IPS DF 4.7 (cell line): ENCODE results near the gene CYBRD1.
"Not testable (repeated sequence)": the region's sequence is repeated elsewhere in the genome, so short reads cannot be mapped to it uniquely, and the experiment has no call there.

Experiments used
- DNase-seq: peaks from one replicate; pipeline ENCODE4 v3.0.0-alpha.2; 2013; ENCODE audit warnings: low spot score; ENCODE audit errors: extremely low read depth

CYBRD1 gene

DNA sequence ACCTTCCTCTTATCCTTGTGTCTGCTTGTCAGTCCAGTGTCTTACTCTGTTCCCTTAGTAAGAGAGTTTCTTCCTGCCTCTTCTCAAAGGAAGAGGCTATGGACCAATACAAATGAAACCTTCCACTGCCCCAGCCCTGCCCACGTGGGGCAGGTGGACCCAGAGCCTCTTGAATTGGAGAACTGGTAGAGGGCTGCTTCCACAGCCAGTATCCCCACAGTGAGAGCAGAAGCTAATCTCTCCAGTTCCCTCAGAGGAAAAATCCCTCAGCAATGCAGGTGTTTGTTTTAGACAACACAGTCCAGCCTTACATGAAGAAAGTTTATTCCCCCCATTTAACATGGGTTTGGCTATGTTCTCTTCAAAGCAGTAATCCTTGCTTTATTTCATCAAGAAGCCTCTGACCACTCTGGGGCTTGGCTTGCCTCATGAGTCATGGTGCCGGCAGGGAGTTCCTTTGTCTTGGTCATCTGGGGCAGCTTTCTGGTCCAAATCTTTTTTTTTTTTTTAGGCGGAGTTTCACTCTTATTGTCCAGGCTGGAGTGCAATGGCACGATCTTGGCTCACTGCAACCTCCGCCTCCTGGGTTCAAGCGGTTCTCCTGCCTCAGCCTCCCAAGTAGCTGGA is 6.5 kb upstream of the CYBRD1 start:
- DNase-seq: no peak

- no peak for DNase-seq
These were observed 5.5 kb upstream of the CYBRD1 start for GRCh38 chr2:171516793-171517192.

- DNase-seq: no peak
These were observed 1.8 kb upstream of the CYBRD1 start for GRCh38 chr2:171520471-171520870.

GRCh38 chr2:171521361-171522051 is 768 bp upstream of the CYBRD1 start:
- DNase-seq: no peak

GRCh38 chr2:171522788-171523087 is 464 bp downstream of the CYBRD1 start:
- DNase-seq: no peak

DNA sequence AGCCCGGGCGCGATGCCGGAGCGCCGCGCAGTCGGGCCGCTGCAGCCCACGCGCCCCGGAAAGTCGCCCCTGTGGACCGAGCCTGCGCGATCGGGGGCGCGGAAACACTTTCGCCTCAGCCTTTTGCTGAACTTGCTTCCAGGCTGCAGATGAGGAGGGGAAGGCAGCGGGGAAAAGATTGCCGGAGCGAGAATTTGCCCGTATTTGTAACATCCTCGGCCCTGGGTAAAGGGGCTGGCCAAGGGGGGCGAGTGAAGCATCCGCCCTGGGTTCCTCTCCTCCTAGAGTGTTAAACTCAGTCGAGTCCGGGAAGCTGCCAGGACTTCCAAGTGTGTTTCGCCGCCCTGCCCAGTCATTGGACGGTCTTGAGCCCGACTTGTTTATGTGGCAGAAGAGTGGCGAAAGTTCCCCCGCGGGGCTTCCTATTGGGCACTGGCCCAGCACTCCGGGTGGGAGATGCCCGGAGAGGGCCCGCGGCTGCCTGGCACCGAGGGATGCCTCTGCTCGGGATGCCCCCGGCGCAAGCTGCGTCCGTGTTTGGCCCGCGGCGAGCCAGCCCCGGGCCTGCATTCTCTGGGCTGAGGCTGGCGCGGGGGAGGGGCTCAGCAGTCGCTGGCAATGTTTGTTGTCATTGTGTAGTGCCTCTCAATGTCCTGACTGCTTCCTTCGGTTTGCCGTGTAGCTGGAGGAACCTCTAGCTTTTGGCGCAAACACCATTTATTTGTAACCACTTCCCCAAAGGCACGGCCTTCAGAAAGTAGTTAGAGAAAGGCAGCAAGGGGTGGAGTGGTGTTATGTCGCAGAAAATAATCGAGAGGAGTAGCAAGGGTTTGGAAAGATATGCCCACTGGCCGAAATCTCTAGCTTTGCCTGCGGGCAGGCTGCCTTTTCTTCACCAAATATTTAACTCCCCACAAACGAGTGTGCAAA is 1.1 kb downstream of the CYBRD1 start:
- DNase-seq: no peak

GRCh38 chr2:171524018-171524401 is 1.7 kb downstream of the CYBRD1 start:
- DNase-seq: no peak

GRCh38 chr2:171529914-171530313 is 7.6 kb downstream of the CYBRD1 start:
- DNase-seq: no peak

DNA sequence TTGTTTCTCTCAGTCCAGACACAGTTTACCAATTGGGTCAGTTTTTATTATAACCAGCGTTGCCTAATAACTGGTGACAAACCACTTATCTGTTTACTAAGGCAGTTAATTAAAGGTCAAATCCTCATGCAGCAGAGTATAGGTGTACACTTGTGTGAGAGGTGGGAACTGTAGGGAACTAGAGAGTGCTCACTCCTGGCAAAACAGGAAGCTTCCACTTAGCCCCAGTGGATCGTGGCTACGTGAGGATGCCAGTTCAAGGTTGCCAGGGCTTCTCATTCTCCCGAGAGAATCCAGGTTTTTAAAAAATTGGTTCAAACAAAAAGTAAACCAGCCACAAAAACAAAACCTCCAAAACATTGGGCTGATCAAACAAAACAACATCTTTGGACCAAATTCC is 8.1 kb downstream of the CYBRD1 start:
- DNase-seq: no peak

DNA sequence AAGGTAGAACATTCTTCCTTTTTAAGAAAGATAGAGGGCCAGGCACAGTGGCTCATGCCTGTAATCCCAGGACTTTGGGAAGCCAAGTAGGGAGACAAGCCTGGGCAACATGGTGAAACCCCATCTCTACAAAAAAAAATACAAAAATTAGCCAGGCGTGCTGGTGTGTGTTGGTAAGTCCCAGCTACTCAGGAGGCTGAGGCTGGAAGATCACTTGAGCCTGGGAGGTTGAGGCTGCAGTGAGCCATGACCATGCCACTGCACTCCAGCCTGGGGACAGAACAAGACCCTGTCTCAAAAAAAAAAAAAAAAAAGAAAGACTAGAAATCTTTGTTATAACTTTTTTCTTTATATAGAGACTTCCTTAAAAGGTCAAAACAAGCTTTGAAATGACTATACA is 8.6 kb downstream of the CYBRD1 start:
- not testable (repeated sequence) for DNase-seq

- no peak for DNase-seq
These were observed 9.0 kb downstream of the CYBRD1 start for GRCh38 chr2:171531291-171531690.

DNA sequence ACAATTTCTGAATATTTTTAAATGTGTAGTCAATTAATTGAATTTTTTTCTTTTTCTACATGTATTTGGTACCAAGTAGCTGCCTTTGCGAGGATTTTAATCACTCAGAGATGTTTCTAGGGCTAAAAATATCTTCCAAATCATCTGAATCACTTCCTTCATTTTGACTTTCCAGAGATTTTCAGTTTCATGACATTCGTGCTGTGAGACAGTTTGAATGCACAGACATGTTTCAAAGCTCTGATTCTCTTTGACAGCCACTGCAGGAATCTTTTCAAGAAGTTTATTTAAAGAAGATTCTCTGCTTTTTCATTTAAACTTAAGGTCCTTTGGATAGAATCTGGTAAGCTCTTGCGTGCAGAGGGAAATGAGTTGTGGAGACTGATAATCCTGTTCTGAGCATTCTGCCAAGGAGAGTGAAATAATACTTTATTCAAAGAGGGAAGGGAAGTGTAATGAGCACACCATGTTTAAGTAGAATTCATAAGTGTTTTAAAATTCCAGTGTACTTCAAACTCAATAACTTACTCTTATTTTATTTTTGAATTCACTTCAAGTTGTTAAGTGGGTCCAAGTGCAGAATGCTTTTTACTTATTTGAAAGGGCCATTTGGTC is 9.7 kb downstream of the CYBRD1 start:
- no peak for DNase-seq

DNA sequence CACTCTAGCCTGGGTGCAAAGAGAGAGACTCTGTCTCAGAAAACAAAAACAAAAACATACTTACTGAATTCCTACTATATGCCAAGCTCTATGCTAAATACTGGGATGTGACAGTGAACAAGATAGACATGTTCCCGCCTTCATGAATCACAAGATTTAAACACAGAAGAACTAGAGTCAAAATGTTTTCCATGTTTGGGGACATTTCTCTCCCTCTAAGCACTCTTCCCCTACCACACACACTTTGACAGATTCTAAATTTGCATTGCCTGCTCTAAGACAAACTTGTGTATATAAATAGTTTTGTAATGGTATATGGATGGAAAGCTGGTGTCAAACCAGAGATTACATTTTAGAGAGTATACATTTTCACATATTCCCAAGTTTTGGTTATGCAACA is 11.1 kb downstream of the CYBRD1 start:
- DNase-seq: no peak

DNA sequence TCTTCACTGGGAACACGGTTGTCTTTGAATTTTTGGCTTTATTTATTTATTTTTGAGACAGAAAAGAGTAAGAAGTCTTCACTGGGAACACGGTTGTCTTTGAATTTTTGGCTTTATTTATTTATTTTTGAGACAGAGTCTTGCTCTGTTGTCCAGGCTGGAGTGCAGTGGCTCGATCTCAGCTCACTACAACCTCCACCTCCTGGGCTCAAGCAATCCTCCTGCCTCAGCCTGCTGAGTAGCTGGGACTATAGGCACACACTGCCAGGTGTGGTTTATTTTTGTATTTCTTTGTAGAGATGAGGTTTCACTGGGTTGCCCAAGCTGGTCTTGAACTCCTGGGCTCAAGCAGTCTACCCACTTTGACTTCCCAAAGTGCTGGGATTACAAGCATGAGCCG is 13.3 kb downstream of the CYBRD1 start:
- DNase-seq: not testable (repeated sequence)

GRCh38 chr2:171540437-171540836 is 18.2 kb downstream of the CYBRD1 start:
- DNase-seq: no peak

GRCh38 chr2:171541202-171541887 is 19.1 kb downstream of the CYBRD1 start:
- no peak for DNase-seq

- DNase-seq: no peak
These were observed 22.8 kb downstream of the CYBRD1 start for GRCh38 chr2:171545086-171545485.

DNA sequence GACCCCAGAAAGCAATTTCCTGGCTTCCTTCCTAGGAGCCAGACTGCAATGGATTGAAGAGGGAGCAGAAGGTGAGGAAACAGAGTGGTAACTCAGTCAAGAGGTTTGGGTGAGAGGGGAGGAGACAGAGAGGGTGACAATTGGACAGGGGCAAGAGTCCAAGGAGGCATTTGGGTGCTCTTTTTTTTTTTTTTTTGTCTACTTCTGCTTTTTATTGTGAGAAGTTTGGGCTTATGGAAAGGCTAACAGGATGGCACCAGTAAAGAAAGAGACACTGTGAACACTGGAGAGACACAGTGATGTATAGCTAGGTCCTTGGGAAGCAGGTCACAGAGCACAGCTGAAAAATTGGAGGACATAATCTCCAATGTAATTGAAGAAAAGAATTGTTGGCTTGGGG is 25.0 kb downstream of the CYBRD1 start:
- no peak for DNase-seq

GRCh38 chr2:171547720-171548119 is 25.4 kb downstream of the CYBRD1 start:
- no peak for DNase-seq

DNA sequence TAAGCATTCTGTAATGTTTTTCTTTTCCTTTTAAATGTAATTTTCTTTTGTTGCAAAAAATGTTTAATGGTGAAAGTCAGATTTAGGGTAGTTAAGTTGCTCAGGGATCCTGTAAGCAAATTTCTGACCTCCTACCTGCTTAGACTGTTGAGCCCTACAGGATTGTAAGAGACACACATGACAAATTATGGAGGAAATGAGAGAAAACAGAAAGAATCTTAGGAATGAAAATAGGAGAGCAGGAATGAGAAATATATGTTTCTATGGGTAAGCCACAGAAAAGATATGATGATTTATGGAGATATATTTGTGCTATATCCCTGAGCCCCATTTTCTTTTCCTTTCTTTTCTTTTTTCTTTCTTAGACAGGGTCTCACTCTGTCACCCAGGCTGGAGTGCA is 28.3 kb downstream of the CYBRD1 start:
- DNase-seq: no peak

DNA sequence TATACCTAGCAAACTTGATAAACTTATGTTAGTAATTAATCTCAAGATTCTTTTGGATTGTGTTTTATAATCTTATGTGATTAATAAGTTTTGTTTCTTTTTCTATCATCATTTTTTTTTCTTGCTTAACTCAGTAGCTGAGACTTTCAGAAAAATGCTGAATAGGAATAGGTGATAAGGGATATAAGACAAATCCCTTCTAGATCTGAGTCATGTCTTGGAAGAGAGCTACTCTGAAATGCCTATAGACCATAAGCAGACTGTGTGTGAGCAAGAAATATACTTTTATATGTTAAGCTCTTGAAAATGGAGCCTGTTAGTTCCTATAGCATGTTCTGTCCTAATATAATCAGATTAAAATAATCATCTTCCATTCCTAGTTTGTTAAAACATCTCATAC is 29.6 kb downstream of the CYBRD1 start:
- DNase-seq: no peak
